ENCODE measurements around the gene L1TD1.
A peak's percentile ranks its signal among the peaks of the same experiment; 100 is the strongest.
"Not testable (repeated sequence)": the region's sequence is repeated elsewhere in the genome, so short reads cannot be mapped to it uniquely, and the experiment has no call there.

The L1TD1 gene

DNA sequence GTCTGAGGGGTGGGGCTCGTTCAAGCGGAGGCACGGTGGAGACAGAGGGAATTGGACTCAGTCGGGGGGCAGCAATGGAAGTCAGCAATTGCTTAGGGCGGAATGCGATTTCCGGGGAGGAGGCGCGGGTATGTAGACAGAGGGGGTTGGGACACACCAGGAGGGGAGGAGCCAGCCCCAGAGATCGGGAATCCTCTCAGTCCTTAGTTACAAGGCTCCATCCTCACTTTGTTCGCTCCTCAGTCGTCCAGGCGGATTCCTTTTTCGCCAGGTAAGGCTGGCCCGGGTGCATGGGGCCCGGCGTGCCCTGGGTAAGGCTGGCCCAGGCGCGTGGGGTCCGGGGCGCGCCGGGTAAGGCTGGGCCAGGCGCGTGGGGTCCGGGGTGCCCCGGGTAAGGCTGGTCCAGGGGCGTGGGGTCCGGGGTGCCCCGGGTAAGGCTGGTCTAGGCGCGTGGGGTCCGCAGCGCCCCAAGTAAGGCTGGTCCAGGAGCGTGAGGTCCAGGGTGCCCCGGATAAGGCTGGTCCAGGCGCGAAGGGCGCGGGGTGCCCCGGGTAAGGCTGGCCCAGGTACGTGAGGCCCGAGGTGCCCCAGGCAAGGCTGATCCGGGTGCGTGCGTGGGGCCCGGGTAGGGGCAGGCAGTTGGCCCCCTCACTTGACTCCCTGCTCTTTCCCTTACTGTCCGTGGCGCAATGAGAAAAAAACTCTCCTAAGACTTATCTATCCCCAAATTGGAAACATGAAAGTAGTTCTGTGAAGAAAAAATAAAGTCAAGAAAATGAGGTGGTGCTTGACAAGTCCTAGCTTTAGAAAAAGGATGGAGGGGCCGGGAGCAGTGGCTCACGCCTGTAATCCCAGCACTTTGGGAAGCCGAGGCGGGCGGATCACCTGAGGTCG is at the start of gene L1TD1:
TSS of gene L1TD1 (plus strand) at position 199 of the 894 bp plus-strand sequence. CDS start 11,780 bp downstream, outside the sequence.
- TF ChIP-seq, protein P1, sequence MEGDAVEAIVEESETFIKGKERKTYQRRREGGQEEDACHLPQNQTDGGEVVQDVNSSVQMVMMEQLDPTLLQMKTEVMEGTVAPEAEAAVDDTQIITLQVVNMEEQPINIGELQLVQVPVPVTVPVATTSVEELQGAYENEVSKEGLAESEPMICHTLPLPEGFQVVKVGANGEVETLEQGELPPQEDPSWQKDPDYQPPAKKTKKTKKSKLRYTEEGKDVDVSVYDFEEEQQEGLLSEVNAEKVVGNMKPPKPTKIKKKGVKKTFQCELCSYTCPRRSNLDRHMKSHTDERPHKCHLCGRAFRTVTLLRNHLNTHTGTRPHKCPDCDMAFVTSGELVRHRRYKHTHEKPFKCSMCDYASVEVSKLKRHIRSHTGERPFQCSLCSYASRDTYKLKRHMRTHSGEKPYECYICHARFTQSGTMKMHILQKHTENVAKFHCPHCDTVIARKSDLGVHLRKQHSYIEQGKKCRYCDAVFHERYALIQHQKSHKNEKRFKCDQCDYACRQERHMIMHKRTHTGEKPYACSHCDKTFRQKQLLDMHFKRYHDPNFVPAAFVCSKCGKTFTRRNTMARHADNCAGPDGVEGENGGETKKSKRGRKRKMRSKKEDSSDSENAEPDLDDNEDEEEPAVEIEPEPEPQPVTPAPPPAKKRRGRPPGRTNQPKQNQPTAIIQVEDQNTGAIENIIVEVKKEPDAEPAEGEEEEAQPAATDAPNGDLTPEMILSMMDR (IDR thresholded peaks at IDR 0.05; ENCODE audit: unreplicated experiment in 3 of 3) = no peak
- Mint-ChIP-seq H3K4me3 (peak within 1 kb of the TSS; percentile 76 to 86 (median 86)), H3K27ac (peak within 1 kb of the TSS; percentile 41 to 74 (median 52)), H3K9me3 (peaks cover 7% of the 10 kb centered on the region), H3K27me3 (ENCODE audit: low read depth) (peaks cover 60% of the 10 kb centered on the region), H3K36me3 (ENCODE audit: low read depth) (no peaks in the 10 kb centered on the region), H3K4me1 (peaks cover 18% of the 10 kb centered on the region)

- H3K9me3 Mint-ChIP-seq = no peaks in the 10 kb centered on the region
- H3K4me1 Mint-ChIP-seq = no peaks in the 10 kb centered on the region
Observed at GRCh38 chr1:62159940-62160348, 34.7 kb upstream of the L1TD1 start.

GRCh38 chr1:62161711-62162110 is 32.9 kb upstream of the L1TD1 start:
- TF ChIP-seq, protein P1 (IDR thresholded peaks at IDR 0.05; ENCODE audit: unreplicated experiment in 3 of 3) = no peak
- H3K27ac Mint-ChIP-seq = no peak overlapping the region
- H3K4me3 Mint-ChIP-seq = no peak overlapping the region
- H3K27me3 Mint-ChIP-seq (ENCODE audit: low read depth) = peaks cover 3% of the 10 kb centered on the region
- H3K4me1 Mint-ChIP-seq = no peaks in the 10 kb centered on the region
- H3K9me3 Mint-ChIP-seq = no peaks in the 10 kb centered on the region
- peaks cover 14% of the 10 kb centered on the region for H3K36me3 Mint-ChIP-seq (ENCODE audit: low read depth)

More at GRCh38 chr1:62159940-62160348, 34.7 kb upstream of the L1TD1 start:
- no peak overlapping the region for H3K27ac Mint-ChIP-seq
- H3K4me3 Mint-ChIP-seq = no peak overlapping the region
- no peaks in the 10 kb centered on the region for H3K27me3 Mint-ChIP-seq (ENCODE audit: low read depth)
- peaks cover 10% of the 10 kb centered on the region for H3K36me3 Mint-ChIP-seq (ENCODE audit: low read depth)
- TF ChIP-seq, protein P1 (IDR thresholded peaks at IDR 0.05; ENCODE audit: unreplicated experiment in 3 of 3) = no peak

DNA sequence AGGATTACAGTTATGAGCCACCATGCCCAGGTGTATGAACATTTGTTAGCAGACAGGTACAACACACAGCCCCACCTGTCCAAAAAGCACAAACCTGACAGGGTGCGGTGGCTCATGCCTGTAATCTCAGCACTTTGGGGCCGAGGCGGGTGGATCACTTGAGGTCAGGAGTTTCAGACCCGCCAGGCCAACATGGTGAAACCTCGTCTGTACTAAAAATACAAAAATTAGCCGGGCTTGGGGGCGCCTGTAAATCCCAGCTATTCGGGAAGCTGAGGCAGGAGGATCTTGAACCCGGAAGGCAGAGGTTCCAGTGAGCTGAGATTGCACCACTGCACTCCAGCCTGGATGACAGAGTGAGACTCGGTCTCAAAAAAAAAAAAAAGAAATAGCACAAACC is 24.3 kb upstream of the L1TD1 start:
- not testable (repeated sequence) for H3K36me3 Mint-ChIP-seq (ENCODE audit: low read depth); H3K4me1 Mint-ChIP-seq; H3K9me3 Mint-ChIP-seq; H3K4me3 Mint-ChIP-seq; H3K27me3 Mint-ChIP-seq (ENCODE audit: low read depth); H3K27ac Mint-ChIP-seq

GRCh38 chr1:62175568-62176179 is 19.0 kb upstream of the L1TD1 start:
- Mint-ChIP-seq H3K36me3 (ENCODE audit: low read depth) (no peaks in the 10 kb centered on the region), H3K9me3 (no peaks in the 10 kb centered on the region), H3K27me3 (ENCODE audit: low read depth) (no peaks in the 10 kb centered on the region), H3K27ac (peak overlapping the region; percentile 41 to 73 (median 45)), H3K4me3 (no peak overlapping the region), H3K4me1 (peaks cover 19% of the 10 kb centered on the region)
- TF ChIP-seq, protein P1 (IDR thresholded peaks at IDR 0.05; ENCODE audit: unreplicated experiment in 3 of 3) = peak; percentile 82 to 87 (median 86)

DNA sequence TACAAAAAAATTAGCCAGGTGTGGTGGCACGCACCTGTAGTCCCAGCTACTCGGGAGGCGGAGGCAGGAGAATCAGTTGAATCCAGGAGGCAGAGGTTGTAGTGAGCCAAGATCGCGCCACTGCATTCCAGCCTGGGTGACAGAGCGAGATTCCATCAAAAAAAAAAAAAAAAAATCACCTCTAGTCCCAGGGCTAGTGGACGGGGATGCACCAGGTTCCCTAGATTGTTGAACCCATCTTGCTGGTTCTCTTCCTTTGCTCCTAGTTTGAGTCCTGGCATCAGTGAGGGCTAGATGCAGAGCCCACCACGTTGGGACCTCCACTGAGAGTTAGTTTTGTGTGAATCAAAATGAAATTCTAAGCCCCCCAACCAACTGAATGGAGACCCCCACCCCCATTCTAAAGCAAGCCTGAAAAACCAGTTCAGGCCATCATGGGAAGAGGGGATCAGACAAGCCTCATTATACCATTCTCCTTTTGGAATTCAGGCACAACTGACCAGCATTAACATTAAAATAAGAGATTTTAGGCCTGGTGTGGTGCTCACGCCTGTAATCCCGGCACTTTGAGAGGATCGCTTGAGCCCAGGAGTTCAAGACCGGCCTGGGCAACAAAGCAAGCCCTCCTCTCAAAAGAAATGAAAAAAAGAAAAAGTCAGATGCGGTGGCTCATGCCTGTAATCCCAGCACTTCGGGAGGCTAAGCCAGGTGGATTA is 17.9 kb upstream of the L1TD1 start:
- Mint-ChIP-seq H3K9me3 (no peaks in the 10 kb centered on the region), H3K27me3 (ENCODE audit: low read depth) (peaks cover 4% of the 10 kb centered on the region), H3K27ac (no peak overlapping the region), H3K36me3 (ENCODE audit: low read depth) (no peaks in the 10 kb centered on the region), H3K4me3 (no peak overlapping the region), H3K4me1 (peaks cover 23% of the 10 kb centered on the region)
- TF ChIP-seq, protein P1 (IDR thresholded peaks at IDR 0.05; ENCODE audit: unreplicated experiment in 3 of 3) = no peak

All from nephron (organoid).